Measurements from ENCODE around the gene KIF2A.

KIF2A gene

GRCh38 chr5:62330302-62330701 is 24.3 kb downstream of the KIF2A start:
- H3K27me3 Mint-ChIP-seq, result no peaks in the 10 kb centered on the region
- H3K36me3 Mint-ChIP-seq, result peaks cover 17% of the 10 kb centered on the region
- peak overlapping the region; percentile 70 for H3K27ac Mint-ChIP-seq
- H3K9me3 Mint-ChIP-seq, result no peaks in the 10 kb centered on the region
- no peak for ATAC-seq
- no peak overlapping the region for H3K4me3 Mint-ChIP-seq
- H3K4me1 Mint-ChIP-seq, result peaks cover 75% of the 10 kb centered on the region

- Mint-ChIP-seq H3K4me3 (no peak overlapping the region), H3K9me3 (no peaks in the 10 kb centered on the region), H3K27ac (no peak overlapping the region), H3K36me3 (peaks cover 17% of the 10 kb centered on the region), H3K4me1 (peaks cover 59% of the 10 kb centered on the region), H3K27me3 (no peaks in the 10 kb centered on the region)
- ATAC-seq, result no peak
Measured at GRCh38 chr5:62331921-62332320, 25.9 kb downstream of the KIF2A start.

- no peak for ATAC-seq
- peaks cover 17% of the 10 kb centered on the region for H3K36me3 Mint-ChIP-seq
- peaks cover 49% of the 10 kb centered on the region for H3K4me1 Mint-ChIP-seq
- no peaks in the 10 kb centered on the region for H3K9me3 Mint-ChIP-seq
- H3K27ac Mint-ChIP-seq, result no peak overlapping the region
- H3K27me3 Mint-ChIP-seq, result no peaks in the 10 kb centered on the region
- H3K4me3 Mint-ChIP-seq, result no peak overlapping the region
Measured at GRCh38 chr5:62333250-62333794, 27.3 kb downstream of the KIF2A start.

GRCh38 chr5:62334082-62334481 is 28.1 kb downstream of the KIF2A start:
- Mint-ChIP-seq H3K27me3 (no peaks in the 10 kb centered on the region), H3K9me3 (no peaks in the 10 kb centered on the region), H3K4me1 (peaks cover 46% of the 10 kb centered on the region), H3K27ac (peak overlapping the region; percentile 13), H3K4me3 (no peak overlapping the region), H3K36me3 (peaks cover 17% of the 10 kb centered on the region)
- no peak for ATAC-seq

- H3K36me3 Mint-ChIP-seq, result peaks cover 12% of the 10 kb centered on the region
- H3K4me1 Mint-ChIP-seq, result peaks cover 42% of the 10 kb centered on the region
- no peaks in the 10 kb centered on the region for H3K9me3 Mint-ChIP-seq
- H3K27ac Mint-ChIP-seq, result no peak overlapping the region
- ATAC-seq, result no peak
- H3K4me3 Mint-ChIP-seq, result no peak overlapping the region
- H3K27me3 Mint-ChIP-seq, result no peaks in the 10 kb centered on the region
Measured at GRCh38 chr5:62340392-62340791, 34.4 kb downstream of the KIF2A start.

- peaks cover 12% of the 10 kb centered on the region for H3K36me3 Mint-ChIP-seq
- no peaks in the 10 kb centered on the region for H3K27me3 Mint-ChIP-seq
- H3K4me3 Mint-ChIP-seq, result no peak overlapping the region
- H3K27ac Mint-ChIP-seq, result no peak overlapping the region
- H3K9me3 Mint-ChIP-seq, result no peaks in the 10 kb centered on the region
- peaks cover 42% of the 10 kb centered on the region for H3K4me1 Mint-ChIP-seq
- no peak for ATAC-seq
Measured at GRCh38 chr5:62340979-62341378, 35.0 kb downstream of the KIF2A start.

GRCh38 chr5:62341783-62342475 is 35.9 kb downstream of the KIF2A start:
- H3K4me3 Mint-ChIP-seq, result no peak overlapping the region
- H3K4me1 Mint-ChIP-seq, result peaks cover 42% of the 10 kb centered on the region
- no peak overlapping the region for H3K27ac Mint-ChIP-seq
- H3K27me3 Mint-ChIP-seq, result no peaks in the 10 kb centered on the region
- no peaks in the 10 kb centered on the region for H3K9me3 Mint-ChIP-seq
- no peak for ATAC-seq
- peaks cover 12% of the 10 kb centered on the region for H3K36me3 Mint-ChIP-seq

GRCh38 chr5:62342476-62342837 is 36.5 kb downstream of the KIF2A start:
- Mint-ChIP-seq H3K4me1 (peaks cover 42% of the 10 kb centered on the region), H3K4me3 (no peak overlapping the region), H3K27ac (peak overlapping the region; percentile 52), H3K27me3 (no peaks in the 10 kb centered on the region), H3K9me3 (no peaks in the 10 kb centered on the region), H3K36me3 (peaks cover 12% of the 10 kb centered on the region)
- no peak for ATAC-seq

- Mint-ChIP-seq H3K36me3 (peaks cover 13% of the 10 kb centered on the region), H3K4me3 (no peak overlapping the region), H3K27me3 (no peaks in the 10 kb centered on the region), H3K9me3 (no peaks in the 10 kb centered on the region), H3K27ac (peak overlapping the region; percentile 52), H3K4me1 (peaks cover 42% of the 10 kb centered on the region)
- ATAC-seq, result no peak
Measured at GRCh38 chr5:62343428-62343827, 37.4 kb downstream of the KIF2A start.

- no peak overlapping the region for H3K27ac Mint-ChIP-seq
- H3K36me3 Mint-ChIP-seq, result peaks cover 37% of the 10 kb centered on the region
- no peaks in the 10 kb centered on the region for H3K27me3 Mint-ChIP-seq
- peaks cover 20% of the 10 kb centered on the region for H3K4me1 Mint-ChIP-seq
- no peaks in the 10 kb centered on the region for H3K9me3 Mint-ChIP-seq
- no peak overlapping the region for H3K4me3 Mint-ChIP-seq
- no peak for ATAC-seq
Measured at GRCh38 chr5:62346748-62347147, 40.7 kb downstream of the KIF2A start.

GRCh38 chr5:62347928-62348327 is 41.9 kb downstream of the KIF2A start:
- H3K9me3 Mint-ChIP-seq, result no peaks in the 10 kb centered on the region
- H3K36me3 Mint-ChIP-seq, result peaks cover 41% of the 10 kb centered on the region
- ATAC-seq, result no peak

GRCh38 chr5:62348723-62349481 is 42.9 kb downstream of the KIF2A start:
- no peak overlapping the region for H3K27ac Mint-ChIP-seq
- H3K4me1 Mint-ChIP-seq, result peaks cover 1% of the 10 kb centered on the region
- H3K27me3 Mint-ChIP-seq, result no peaks in the 10 kb centered on the region
- ATAC-seq, result no peak
- H3K4me3 Mint-ChIP-seq, result no peak overlapping the region
- no peaks in the 10 kb centered on the region for H3K9me3 Mint-ChIP-seq
- H3K36me3 Mint-ChIP-seq, result peaks cover 36% of the 10 kb centered on the region

More at GRCh38 chr5:62347928-62348327, 41.9 kb downstream of the KIF2A start:
- H3K4me3 Mint-ChIP-seq, result no peak overlapping the region
- H3K27me3 Mint-ChIP-seq, result no peaks in the 10 kb centered on the region
- H3K4me1 Mint-ChIP-seq, result peaks cover 11% of the 10 kb centered on the region
- no peak overlapping the region for H3K27ac Mint-ChIP-seq

GRCh38 chr5:62354028-62354874 is 48.2 kb downstream of the KIF2A start:
- H3K36me3 Mint-ChIP-seq, result peaks cover 31% of the 10 kb centered on the region
- no peaks in the 10 kb centered on the region for H3K4me1 Mint-ChIP-seq
- no peaks in the 10 kb centered on the region for H3K9me3 Mint-ChIP-seq
- no peak overlapping the region for H3K4me3 Mint-ChIP-seq
- H3K27ac Mint-ChIP-seq, result no peak overlapping the region
- H3K27me3 Mint-ChIP-seq, result no peaks in the 10 kb centered on the region
- ATAC-seq, result peak; percentile 45

- ATAC-seq, result no peak
- Mint-ChIP-seq H3K27me3 (no peaks in the 10 kb centered on the region), H3K4me1 (no peaks in the 10 kb centered on the region), H3K4me3 (no peak overlapping the region), H3K9me3 (no peaks in the 10 kb centered on the region), H3K27ac (no peak overlapping the region), H3K36me3 (peaks cover 33% of the 10 kb centered on the region)
Measured at GRCh38 chr5:62362701-62363100, 56.7 kb downstream of the KIF2A start.

GRCh38 chr5:62369039-62369438 is 63.0 kb downstream of the KIF2A start:
- Mint-ChIP-seq H3K27me3 (no peaks in the 10 kb centered on the region), H3K9me3 (no peaks in the 10 kb centered on the region), H3K36me3 (peaks cover 50% of the 10 kb centered on the region), H3K4me1 (no peaks in the 10 kb centered on the region), H3K27ac (peak overlapping the region; percentile 22), H3K4me3 (no peak overlapping the region)
- ATAC-seq, result no peak
